PFSK-1 (cell line): Measurements from ENCODE around the gene CHAF1B.

Experiments used
- FOXP2 ChIP-seq: optimal IDR thresholded peaks from 2 replicates; pipeline ENCODE3; 2011; ENCODE audit warnings: borderline replicate concordance, control low read depth, inconsistent platforms; ENCODE audit not compliant: insufficient read depth; ENCODE audit errors: extremely low read length, extremely low read depth
- POLR2AphosphoS5 ChIP-seq: IDR thresholded peaks from 2 replicates; pipeline ENCODE4 v1.6.1; 2012; ENCODE audit warnings: low read depth, mild to moderate bottlenecking, control low read depth, low read length, moderate library complexity
- REST ChIP-seq, 2 experiments: IDR thresholded peaks; 2 replicates each; pipeline versions ENCODE4 v1.6.1 to v1.8.0; 2011 to 2012; ENCODE audit warnings: low read depth in 2 of 2, low read length in 2 of 2, control low read depth in 1 of 2, inconsistent platforms in 1 of 2, mild to moderate bottlenecking in 1 of 2, moderate library complexity in 1 of 2; ENCODE audit not compliant: insufficient read depth in 1 of 2
- SIN3A ChIP-seq: IDR thresholded peaks from 2 replicates; pipeline ENCODE4 v1.6.1; 2012; ENCODE audit warnings: mild to moderate bottlenecking, low read length, moderate library complexity, borderline replicate concordance; ENCODE audit not compliant: insufficient read depth
- TAF1 ChIP-seq: IDR thresholded peaks from 2 replicates; pipeline ENCODE4 v1.6.1; 2012; ENCODE audit warnings: low read length, control low read depth, borderline replicate concordance; ENCODE audit not compliant: insufficient read depth

Gene CHAF1B

GRCh38 chr21:36347962-36348328, 37.2 kb upstream of the CHAF1B start:
- TF ChIP-seq TAF1 (no peak), SIN3A (no peak), FOXP2 (no peak), POLR2AphosphoS5 (no peak), REST (IDR thresholded peaks at IDR 0.05; ENCODE audit: insufficient read depth in 1 of 2, low read depth in 2 of 2, low read length in 2 of 2) (no peak)

GRCh38 chr21:36349315-36349714, 35.9 kb upstream of the CHAF1B start:
- TF ChIP-seq FOXP2 = no peak
- TF ChIP-seq SIN3A = no peak
- TF ChIP-seq POLR2AphosphoS5 = no peak
- no peak for TF ChIP-seq TAF1
- no peak for TF ChIP-seq REST (IDR thresholded peaks at IDR 0.05; ENCODE audit: insufficient read depth in 1 of 2, low read depth in 2 of 2, low read length in 2 of 2)

- no peak for TF ChIP-seq REST (IDR thresholded peaks at IDR 0.05; ENCODE audit: insufficient read depth in 1 of 2, low read depth in 2 of 2, low read length in 2 of 2)
- TF ChIP-seq SIN3A = no peak
- TF ChIP-seq TAF1 = no peak
- no peak for TF ChIP-seq FOXP2
- TF ChIP-seq POLR2AphosphoS5 = no peak
Measured at GRCh38 chr21:36350282-36350910, 34.8 kb upstream of the CHAF1B start.

GRCh38 chr21:36354918-36355680, 30.1 kb upstream of the CHAF1B start:
- TF ChIP-seq SIN3A (no peak), FOXP2 (no peak), REST (IDR thresholded peaks at IDR 0.05; ENCODE audit: insufficient read depth in 1 of 2, low read depth in 2 of 2, low read length in 2 of 2) (no peak), TAF1 (no peak), POLR2AphosphoS5 (no peak)
